Nephron progenitor cell (in vitro differentiated cells): Measurements from ENCODE around the gene LDLRAD3.

Source experiments
- DNase-seq: peaks from one replicate; pipeline ENCODE4 v3.0.0; 2021
- H3K27ac Mint-ChIP-seq: 2 replicates; pipeline ENCODE4 v1.8.0; 2021; ENCODE audit warnings: mild to moderate bottlenecking, moderate library complexity, mixed read lengths
- H3K27me3 Mint-ChIP-seq: 2 replicates; pipeline ENCODE4 v1.8.0; 2021; ENCODE audit warnings: mild to moderate bottlenecking, low read depth, mixed read lengths; ENCODE audit not compliant: poor library complexity
- H3K36me3 Mint-ChIP-seq: 2 replicates; pipeline ENCODE4 v1.8.0; 2021; ENCODE audit warnings: low read depth, mixed read lengths
- H3K4me1 Mint-ChIP-seq: 2 replicates; pipeline ENCODE4 v1.8.0; 2021; ENCODE audit warnings: mixed read lengths
- H3K4me3 Mint-ChIP-seq: 2 replicates; pipeline ENCODE4 v1.8.0; 2021; ENCODE audit warnings: mild to moderate bottlenecking, moderate library complexity, mixed read lengths
- H3K9me3 Mint-ChIP-seq: 2 replicates; pipeline ENCODE4 v1.8.0; 2021; ENCODE audit warnings: mild to moderate bottlenecking, moderate library complexity, mixed read lengths
- CTCF ChIP-seq: fragments of 200-600 bp; sonication (generic); IDR thresholded peaks from 2 replicates; pipeline ENCODE4 v1.5.0; 2021; ENCODE audit warnings: antibody characterized with exemption

Gene LDLRAD3

GRCh38 chr11:36105743-36106581 is 162.1 kb downstream of the LDLRAD3 start:
- Mint-ChIP-seq H3K4me1 (peaks cover 37% of the 10 kb centered on the region), H3K9me3 (no peaks in the 10 kb centered on the region), H3K27me3 (peaks cover 5% of the 10 kb centered on the region), H3K4me3 (no peak overlapping the region), H3K27ac (peak overlapping the region; percentile 75), H3K36me3 (peaks cover 79% of the 10 kb centered on the region)
- DNase-seq = no peak
- TF ChIP-seq CTCF = no peak

GRCh38 chr11:36107547-36107946 is 163.7 kb downstream of the LDLRAD3 start:
- H3K27me3 Mint-ChIP-seq = peaks cover 5% of the 10 kb centered on the region
- H3K9me3 Mint-ChIP-seq = peaks cover 8% of the 10 kb centered on the region
- no peak overlapping the region for H3K4me3 Mint-ChIP-seq
- DNase-seq = no peak
- peaks cover 38% of the 10 kb centered on the region for H3K4me1 Mint-ChIP-seq
- no peak overlapping the region for H3K27ac Mint-ChIP-seq
- peaks cover 82% of the 10 kb centered on the region for H3K36me3 Mint-ChIP-seq
- no peak for TF ChIP-seq CTCF

- Mint-ChIP-seq H3K36me3 (peaks cover 82% of the 10 kb centered on the region), H3K27me3 (peaks cover 8% of the 10 kb centered on the region), H3K4me1 (peaks cover 38% of the 10 kb centered on the region), H3K4me3 (no peak overlapping the region), H3K9me3 (peaks cover 23% of the 10 kb centered on the region), H3K27ac (no peak overlapping the region)
- no peak for DNase-seq
- TF ChIP-seq CTCF = no peak
Observed at GRCh38 chr11:36108881-36109589, 165.2 kb downstream of the LDLRAD3 start.

- H3K4me1 Mint-ChIP-seq = peaks cover 37% of the 10 kb centered on the region
Observed at GRCh38 chr11:36109590-36109849, 165.7 kb downstream of the LDLRAD3 start.

GRCh38 chr11:36109850-36110606 is 166.2 kb downstream of the LDLRAD3 start:
- no peak for TF ChIP-seq CTCF
- DNase-seq = no peak
- Mint-ChIP-seq H3K9me3 (peaks cover 32% of the 10 kb centered on the region), H3K27me3 (peaks cover 8% of the 10 kb centered on the region), H3K4me3 (no peak overlapping the region), H3K4me1 (peaks cover 32% of the 10 kb centered on the region), H3K36me3 (peaks cover 87% of the 10 kb centered on the region), H3K27ac (peak overlapping the region; percentile 38)

More at GRCh38 chr11:36109590-36109849, 165.7 kb downstream of the LDLRAD3 start:
- H3K27ac Mint-ChIP-seq = no peak overlapping the region
- peaks cover 85% of the 10 kb centered on the region for H3K36me3 Mint-ChIP-seq
- TF ChIP-seq CTCF = no peak
- H3K27me3 Mint-ChIP-seq = peaks cover 8% of the 10 kb centered on the region
- H3K9me3 Mint-ChIP-seq = peaks cover 28% of the 10 kb centered on the region
- H3K4me3 Mint-ChIP-seq = no peak overlapping the region
- DNase-seq = no peak
